Rectal smooth muscle tissue (tissue), 1 donor: ENCODE measurements around the gene KLK15.

Experiments
- H3K27ac ChIP-seq: one replicate; pipeline ENCODE4 v1.7.0; 2013; ENCODE audit warnings: low read depth, low read length, inconsistent platforms
- H3K27me3 ChIP-seq: one replicate; pipeline ENCODE4 v1.7.0; 2013; ENCODE audit warnings: low read length; ENCODE audit not compliant: control insufficient read depth, insufficient read depth
- H3K36me3 ChIP-seq: one replicate; pipeline ENCODE4 v1.7.0; 2013; ENCODE audit warnings: low read length; ENCODE audit not compliant: control insufficient read depth, insufficient read depth
- H3K4me1 ChIP-seq: one replicate; pipeline ENCODE4 v1.7.0; 2013; ENCODE audit warnings: low read length; ENCODE audit not compliant: control insufficient read depth, insufficient read depth
- H3K4me3 ChIP-seq: one replicate; pipeline ENCODE4 v1.7.0; 2013; ENCODE audit warnings: low read length
- H3K9ac ChIP-seq: one replicate; pipeline ENCODE4 v1.7.0; 2013; ENCODE audit warnings: low read length

Gene KLK15

GRCh38 chr19:50833117-50833801 lies at the start of gene KLK15:
Gene KLK15, minus strand, starts transcription at chr19:50833574. Its CDS starts 2,082 bp downstream, at chr19:50831492.
- Histone ChIP-seq H3K27me3 (peaks cover 7% of the 10 kb centered on the region), H3K4me1 (peaks cover 2% of the 10 kb centered on the region), H3K36me3 (no peaks in the 10 kb centered on the region), H3K4me3 (no peak within 1 kb of the TSS), H3K9ac (no peak within 1 kb of the TSS), H3K27ac (no peak within 1 kb of the TSS)

- no peak overlapping the region for H3K4me3 ChIP-seq
- H3K27me3 ChIP-seq, result no peaks in the 10 kb centered on the region
- H3K9ac ChIP-seq, result no peak overlapping the region
- no peaks in the 10 kb centered on the region for H3K36me3 ChIP-seq
- H3K27ac ChIP-seq, result no peak overlapping the region
- H3K4me1 ChIP-seq, result no peaks in the 10 kb centered on the region
Observed at GRCh38 chr19:50882188-50882587, 48.8 kb upstream of the KLK15 start.

GRCh38 chr19:50880241-50880640 lies 46.9 kb upstream of the KLK15 start:
- no peaks in the 10 kb centered on the region for H3K4me1 ChIP-seq
- H3K9ac ChIP-seq, result no peak overlapping the region
- H3K27me3 ChIP-seq, result no peaks in the 10 kb centered on the region
- no peak overlapping the region for H3K4me3 ChIP-seq
- H3K27ac ChIP-seq, result no peak overlapping the region
- H3K36me3 ChIP-seq, result no peaks in the 10 kb centered on the region

GRCh38 chr19:50878851-50879250 lies 45.5 kb upstream of the KLK15 start:
- Histone ChIP-seq H3K27me3 (no peaks in the 10 kb centered on the region), H3K9ac (no peak overlapping the region), H3K27ac (no peak overlapping the region), H3K4me1 (no peaks in the 10 kb centered on the region), H3K36me3 (no peaks in the 10 kb centered on the region), H3K4me3 (no peak overlapping the region)

GRCh38 chr19:50877338-50877737 lies 44.0 kb upstream of the KLK15 start:
- H3K36me3 ChIP-seq, result no peaks in the 10 kb centered on the region
- H3K27me3 ChIP-seq, result no peaks in the 10 kb centered on the region
- no peaks in the 10 kb centered on the region for H3K4me1 ChIP-seq
- H3K9ac ChIP-seq, result no peak overlapping the region
- H3K4me3 ChIP-seq, result no peak overlapping the region
- no peak overlapping the region for H3K27ac ChIP-seq

- H3K27me3 ChIP-seq, result no peaks in the 10 kb centered on the region
- no peaks in the 10 kb centered on the region for H3K36me3 ChIP-seq
- no peak overlapping the region for H3K4me3 ChIP-seq
- H3K27ac ChIP-seq, result no peak overlapping the region
- no peak overlapping the region for H3K9ac ChIP-seq
- H3K4me1 ChIP-seq, result no peaks in the 10 kb centered on the region
Observed at GRCh38 chr19:50876456-50876855, 43.1 kb upstream of the KLK15 start.

- Histone ChIP-seq H3K4me1 (no peaks in the 10 kb centered on the region), H3K27ac (no peak overlapping the region), H3K36me3 (no peaks in the 10 kb centered on the region), H3K4me3 (no peak overlapping the region), H3K27me3 (no peaks in the 10 kb centered on the region), H3K9ac (no peak overlapping the region)
Observed at GRCh38 chr19:50875795-50876422, 42.5 kb upstream of the KLK15 start.

GRCh38 chr19:50874211-50874610 lies 40.8 kb upstream of the KLK15 start:
- Histone ChIP-seq H3K4me1 (no peaks in the 10 kb centered on the region), H3K4me3 (no peak overlapping the region), H3K27me3 (peaks cover 6% of the 10 kb centered on the region), H3K27ac (no peak overlapping the region), H3K36me3 (no peaks in the 10 kb centered on the region), H3K9ac (no peak overlapping the region)

- Histone ChIP-seq H3K27ac (no peak within 1 kb of the TSS), H3K4me1 (no peaks in the 10 kb centered on the region), H3K4me3 (no peak within 1 kb of the TSS), H3K9ac (no peak within 1 kb of the TSS), H3K36me3 (no peaks in the 10 kb centered on the region), H3K27me3 (peaks cover 6% of the 10 kb centered on the region)
Observed at GRCh38 chr19:50873056-50873455, 39.7 kb upstream of the KLK15 start, which contains the start of gene KLK2. Gene KLK2, plus strand, starts transcription at chr19:50873439. Its CDS starts 35 bp downstream, at chr19:50873474.

- Histone ChIP-seq H3K27ac (no peak overlapping the region), H3K36me3 (no peaks in the 10 kb centered on the region), H3K4me1 (no peaks in the 10 kb centered on the region), H3K9ac (no peak overlapping the region), H3K4me3 (no peak overlapping the region), H3K27me3 (peaks cover 6% of the 10 kb centered on the region)
Observed at GRCh38 chr19:50870417-50871089, 37.2 kb upstream of the KLK15 start.

- Histone ChIP-seq H3K4me1 (no peaks in the 10 kb centered on the region), H3K9ac (no peak overlapping the region), H3K36me3 (no peaks in the 10 kb centered on the region), H3K27ac (no peak overlapping the region), H3K27me3 (peaks cover 6% of the 10 kb centered on the region), H3K4me3 (no peak overlapping the region)
Observed at GRCh38 chr19:50869479-50869878, 36.1 kb upstream of the KLK15 start.

- Histone ChIP-seq H3K9ac (no peak overlapping the region), H3K27me3 (peaks cover 3% of the 10 kb centered on the region), H3K36me3 (no peaks in the 10 kb centered on the region), H3K4me3 (no peak overlapping the region), H3K27ac (no peak overlapping the region), H3K4me1 (no peaks in the 10 kb centered on the region)
Observed at GRCh38 chr19:50861496-50862286, 28.3 kb upstream of the KLK15 start.
